CD4-positive, CD25-positive, alpha-beta regulatory T cell (primary cell): ENCODE measurements around the gene DENND2A. TPM values are rescaled to one million over a fixed set of nuclear protein-coding genes. Genes with fewer than 3 reads are reported as not detected.

Source experiments
- ATAC-seq, 2 donors: fragments of 150-1000 bp; cut with Tn5 transposase; one replicate each; pipeline ENCODE4 v1.10.0; 2021; ENCODE audit warnings: low read depth in 2 of 2, moderate number of reproducible peaks in 2 of 2, moderate library complexity in 1 of 2
- DNase-seq, 3 donors: peaks; one replicate each; pipeline versions ENCODE4 v3.0.0 to v3.0.0-alpha.2; 2012 to 2022; ENCODE audit warnings: mixed read lengths in 1 of 3
- H3K27ac ChIP-seq: one replicate; pipeline ENCODE4 v1.7.0; 2013; ENCODE audit warnings: mild to moderate bottlenecking, low read length; ENCODE audit not compliant: insufficient read depth, poor library complexity, severe bottlenecking
- H3K27me3 ChIP-seq: one replicate; pipeline ENCODE4 v1.7.0; 2013; ENCODE audit warnings: low read length; ENCODE audit not compliant: control insufficient read depth, insufficient read depth
- H3K36me3 ChIP-seq: one replicate; pipeline ENCODE4 v1.7.0; 2013; ENCODE audit warnings: mild to moderate bottlenecking, low read length, moderate library complexity; ENCODE audit not compliant: control insufficient read depth, insufficient read depth
- H3K4me1 ChIP-seq: 2 replicates; pipeline ENCODE4 v1.7.0; 2013; ENCODE audit warnings: mild to moderate bottlenecking, low read length; ENCODE audit not compliant: insufficient read depth, control insufficient read depth, poor library complexity, severe bottlenecking
- H3K4me3 ChIP-seq: one replicate; pipeline ENCODE4 v1.7.0; 2013; ENCODE audit warnings: low read depth, mild to moderate bottlenecking, low read length, moderate library complexity
- H3K9me3 ChIP-seq, 2 experiments: 1 replicate in 1 of 2; 2 replicates in 1 of 2; pipeline ENCODE4 v1.7.0; 2013; ENCODE audit warnings: low read length in 2 of 2, mild to moderate bottlenecking in 1 of 2, moderate library complexity in 1 of 2; ENCODE audit not compliant: control insufficient read depth in 2 of 2
- H3K27ac Mint-ChIP-seq, 3 donors: one replicate each; pipeline ENCODE4 v1.8.0; 2020 to 2022; ENCODE audit warnings: mild to moderate bottlenecking in 3 of 3, mixed read lengths in 3 of 3, moderate library complexity in 2 of 3
- H3K27me3 Mint-ChIP-seq: one replicate; pipeline ENCODE4 v1.8.0; 2022; ENCODE audit warnings: mild to moderate bottlenecking, mixed read lengths
- H3K36me3 Mint-ChIP-seq: one replicate; pipeline ENCODE4 v1.8.0; 2020; ENCODE audit warnings: mixed read lengths
- H3K4me1 Mint-ChIP-seq, 4 donors: one replicate each; pipeline ENCODE4 v1.8.0; 2020 to 2022; ENCODE audit warnings: mixed read lengths in 4 of 4, mild to moderate bottlenecking in 1 of 4
- H3K4me3 Mint-ChIP-seq, 4 donors: one replicate each; pipeline ENCODE4 v1.8.0; 2020 to 2022; ENCODE audit warnings: mild to moderate bottlenecking in 4 of 4, mixed read lengths in 4 of 4, moderate library complexity in 3 of 4
- H3K9me3 Mint-ChIP-seq, 7 donors: one replicate each; pipeline ENCODE4 v1.8.0; 2020 to 2022; ENCODE audit warnings: mixed read lengths in 7 of 7, mild to moderate bottlenecking in 3 of 7, moderate library complexity in 2 of 7
- polyA plus RNA-seq, 4 donors: library from polyadenylated mRNA; unstranded; fragments of 300-500 nt; fragmentation: Illumina TruSeq; gene quantifications; one replicate each; pipeline ENCODE4 v1.2.3, GENCODE V29; 2021
- total RNA-seq: library from RNA; stranded (reverse); gene quantifications from one replicate; pipeline ENCODE4 v1.2.3, GENCODE V29; 2022

The DENND2A gene
- total and polyA plus RNA-seq, 5 donors from 2014 or later: not detected

GRCh38 chr7:140619176-140619575, 21.4 kb downstream of the DENND2A start:
- no peak overlapping the region for H3K4me3 Mint-ChIP-seq
- Histone ChIP-seq H3K4me1 (no peaks in the 10 kb centered on the region), H3K9me3 (no peaks in the 10 kb centered on the region), H3K27ac (no peak overlapping the region), H3K36me3 (no peaks in the 10 kb centered on the region), H3K4me3 (no peak overlapping the region), H3K27me3 (no peaks in the 10 kb centered on the region)
- no peak overlapping the region for H3K27ac Mint-ChIP-seq
- H3K27me3 Mint-ChIP-seq: peaks cover 4% of the 10 kb centered on the region
- DNase-seq: no peak
- H3K4me1 Mint-ChIP-seq: no peaks in the 10 kb centered on the region
- no peak for ATAC-seq
- H3K36me3 Mint-ChIP-seq: no peaks in the 10 kb centered on the region
- no peaks in the 10 kb centered on the region for H3K9me3 Mint-ChIP-seq

- no peaks in the 10 kb centered on the region for H3K9me3 ChIP-seq
- Mint-ChIP-seq H3K36me3 (no peaks in the 10 kb centered on the region), H3K27ac (no peak overlapping the region), H3K27me3 (no peaks in the 10 kb centered on the region), H3K4me3 (no peak overlapping the region), H3K4me1 (no peaks in the 10 kb centered on the region), H3K9me3 (no peaks in the 10 kb centered on the region)
- no peak overlapping the region for H3K27ac ChIP-seq
- DNase-seq: no peak
- no peaks in the 10 kb centered on the region for H3K27me3 ChIP-seq
- ATAC-seq: no peak
- H3K4me3 ChIP-seq: no peak overlapping the region
- no peaks in the 10 kb centered on the region for H3K36me3 ChIP-seq
- no peaks in the 10 kb centered on the region for H3K4me1 ChIP-seq
Measured at GRCh38 chr7:140618306-140618705, 22.3 kb downstream of the DENND2A start.

GRCh38 chr7:140617081-140617480, 23.5 kb downstream of the DENND2A start:
- no peak for ATAC-seq
- Histone ChIP-seq H3K36me3 (no peaks in the 10 kb centered on the region), H3K4me1 (no peaks in the 10 kb centered on the region), H3K4me3 (no peak overlapping the region), H3K9me3 (no peaks in the 10 kb centered on the region), H3K27ac (no peak overlapping the region), H3K27me3 (no peaks in the 10 kb centered on the region)
- H3K27me3 Mint-ChIP-seq: no peaks in the 10 kb centered on the region
- no peak for DNase-seq
- H3K27ac Mint-ChIP-seq: no peak overlapping the region
- H3K4me1 Mint-ChIP-seq: no peaks in the 10 kb centered on the region
- no peaks in the 10 kb centered on the region for H3K36me3 Mint-ChIP-seq
- H3K4me3 Mint-ChIP-seq: no peak overlapping the region
- no peaks in the 10 kb centered on the region for H3K9me3 Mint-ChIP-seq

- no peak overlapping the region for H3K4me3 ChIP-seq
- no peaks in the 10 kb centered on the region for H3K36me3 ChIP-seq
- no peak overlapping the region for H3K27ac ChIP-seq
- no peak overlapping the region for H3K27ac Mint-ChIP-seq
- H3K4me1 Mint-ChIP-seq: no peaks in the 10 kb centered on the region
- no peaks in the 10 kb centered on the region for H3K36me3 Mint-ChIP-seq
- H3K4me1 ChIP-seq: no peaks in the 10 kb centered on the region
- H3K27me3 ChIP-seq: no peaks in the 10 kb centered on the region
- no peak overlapping the region for H3K4me3 Mint-ChIP-seq
- no peaks in the 10 kb centered on the region for H3K9me3 ChIP-seq
- no peaks in the 10 kb centered on the region for H3K27me3 Mint-ChIP-seq
- DNase-seq (no peak), ATAC-seq (no peak)
- no peaks in the 10 kb centered on the region for H3K9me3 Mint-ChIP-seq
Measured at GRCh38 chr7:140616328-140616727, 24.3 kb downstream of the DENND2A start.

- no peaks in the 10 kb centered on the region for H3K27me3 ChIP-seq
- no peaks in the 10 kb centered on the region for H3K4me1 ChIP-seq
- Mint-ChIP-seq H3K27me3 (no peaks in the 10 kb centered on the region), H3K4me1 (peaks cover 0 to 5% (median 0%) of the 10 kb centered on the region in 4 donors), H3K9me3 (peaks cover 0 to 1% (median 0%) of the 10 kb centered on the region in 7 donors), H3K27ac (no peak overlapping the region), H3K36me3 (no peaks in the 10 kb centered on the region), H3K4me3 (no peak overlapping the region)
- ATAC-seq (no peak), DNase-seq (no peak)
- H3K27ac ChIP-seq: no peak overlapping the region
- no peak overlapping the region for H3K4me3 ChIP-seq
- H3K9me3 ChIP-seq: no peaks in the 10 kb centered on the region
- no peaks in the 10 kb centered on the region for H3K36me3 ChIP-seq
Measured at GRCh38 chr7:140611641-140612040, 29.0 kb downstream of the DENND2A start.

GRCh38 chr7:140610204-140611165, 30.1 kb downstream of the DENND2A start:
- H3K4me3 Mint-ChIP-seq: no peak overlapping the region

GRCh38 chr7:140609646-140610045, 31.0 kb downstream of the DENND2A start:
- Histone ChIP-seq H3K36me3 (no peaks in the 10 kb centered on the region), H3K27me3 (no peaks in the 10 kb centered on the region), H3K27ac (no peak overlapping the region), H3K9me3 (no peaks in the 10 kb centered on the region), H3K4me1 (no peaks in the 10 kb centered on the region), H3K4me3 (no peak overlapping the region)
- peaks cover 0 to 5% (median 0%) of the 10 kb centered on the region in 4 donors for H3K4me1 Mint-ChIP-seq
- H3K9me3 Mint-ChIP-seq: peaks cover 0 to 1% (median 0%) of the 10 kb centered on the region in 7 donors
- DNase-seq (no peak), ATAC-seq (no peak)
- H3K36me3 Mint-ChIP-seq: no peaks in the 10 kb centered on the region
- no peaks in the 10 kb centered on the region for H3K27me3 Mint-ChIP-seq
- no peak overlapping the region for H3K27ac Mint-ChIP-seq
- no peak overlapping the region for H3K4me3 Mint-ChIP-seq

More at GRCh38 chr7:140610204-140611165, 30.1 kb downstream of the DENND2A start:
- Histone ChIP-seq H3K9me3 (no peaks in the 10 kb centered on the region), H3K4me1 (no peaks in the 10 kb centered on the region), H3K4me3 (no peak overlapping the region), H3K36me3 (no peaks in the 10 kb centered on the region), H3K27me3 (no peaks in the 10 kb centered on the region), H3K27ac (no peak overlapping the region)
- Mint-ChIP-seq H3K4me1 (peaks cover 0 to 5% (median 0%) of the 10 kb centered on the region in 4 donors), H3K9me3 (peaks cover 0 to 1% (median 0%) of the 10 kb centered on the region in 7 donors), H3K27ac (no peak overlapping the region), H3K36me3 (no peaks in the 10 kb centered on the region), H3K27me3 (no peaks in the 10 kb centered on the region)
- ATAC-seq: no peak
- DNase-seq: no peak
